GM20000 (cell line): ENCODE data around the gene RFT1.

Experiments used
- DNase-seq: peaks from one replicate; pipeline ENCODE4 v3.0.0; 2012; ENCODE audit warnings: low spot score
- TF ChIP-seq, protein P1 (sequence below): IDR thresholded peaks from 2 replicates; pipeline ENCODE4 v1.5.1; 2012; ENCODE audit warnings: mild to moderate bottlenecking, control low read depth; ENCODE audit errors: extremely low read depth, missing control alignments

RFT1 gene

DNA sequence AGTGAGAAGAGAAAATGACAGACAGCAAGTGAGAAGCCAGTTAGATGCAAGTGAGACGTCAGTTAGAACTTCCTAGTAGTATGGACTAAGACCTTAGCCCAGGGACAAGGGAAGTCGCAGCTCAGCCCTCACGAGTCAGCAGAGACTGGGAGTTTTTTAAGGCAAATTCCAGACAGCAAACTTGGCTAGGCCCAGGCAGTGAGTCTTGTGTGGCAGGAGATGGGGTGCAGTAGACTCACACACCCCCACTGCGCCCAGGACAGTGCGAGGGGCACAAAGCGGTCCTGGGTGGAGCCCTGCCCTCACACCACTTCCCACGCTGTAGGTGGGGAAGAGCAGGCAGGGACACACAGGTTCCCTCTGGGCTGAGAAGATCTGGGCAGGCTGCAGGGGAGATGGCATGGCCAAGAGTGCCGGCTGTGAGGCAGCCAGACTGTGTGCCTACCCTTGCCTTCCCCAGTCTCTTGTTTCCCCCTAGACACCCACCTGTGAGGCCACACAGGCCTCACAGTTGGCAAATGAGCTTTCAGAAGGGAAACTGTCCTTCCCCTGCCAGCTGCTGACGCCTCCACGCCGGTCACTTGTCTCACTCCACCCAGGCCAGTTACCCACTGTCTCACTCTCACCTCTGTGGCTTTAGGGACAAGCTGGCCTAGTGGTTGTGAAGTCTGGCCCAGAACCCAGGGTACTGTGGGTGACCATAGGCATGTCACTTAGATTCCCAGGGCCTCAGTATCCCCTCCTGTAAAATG is 17.1 kb upstream of the RFT1 start:
- DNase-seq, result no peak
- TF ChIP-seq, protein P1, sequence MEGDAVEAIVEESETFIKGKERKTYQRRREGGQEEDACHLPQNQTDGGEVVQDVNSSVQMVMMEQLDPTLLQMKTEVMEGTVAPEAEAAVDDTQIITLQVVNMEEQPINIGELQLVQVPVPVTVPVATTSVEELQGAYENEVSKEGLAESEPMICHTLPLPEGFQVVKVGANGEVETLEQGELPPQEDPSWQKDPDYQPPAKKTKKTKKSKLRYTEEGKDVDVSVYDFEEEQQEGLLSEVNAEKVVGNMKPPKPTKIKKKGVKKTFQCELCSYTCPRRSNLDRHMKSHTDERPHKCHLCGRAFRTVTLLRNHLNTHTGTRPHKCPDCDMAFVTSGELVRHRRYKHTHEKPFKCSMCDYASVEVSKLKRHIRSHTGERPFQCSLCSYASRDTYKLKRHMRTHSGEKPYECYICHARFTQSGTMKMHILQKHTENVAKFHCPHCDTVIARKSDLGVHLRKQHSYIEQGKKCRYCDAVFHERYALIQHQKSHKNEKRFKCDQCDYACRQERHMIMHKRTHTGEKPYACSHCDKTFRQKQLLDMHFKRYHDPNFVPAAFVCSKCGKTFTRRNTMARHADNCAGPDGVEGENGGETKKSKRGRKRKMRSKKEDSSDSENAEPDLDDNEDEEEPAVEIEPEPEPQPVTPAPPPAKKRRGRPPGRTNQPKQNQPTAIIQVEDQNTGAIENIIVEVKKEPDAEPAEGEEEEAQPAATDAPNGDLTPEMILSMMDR, result no peak

DNA sequence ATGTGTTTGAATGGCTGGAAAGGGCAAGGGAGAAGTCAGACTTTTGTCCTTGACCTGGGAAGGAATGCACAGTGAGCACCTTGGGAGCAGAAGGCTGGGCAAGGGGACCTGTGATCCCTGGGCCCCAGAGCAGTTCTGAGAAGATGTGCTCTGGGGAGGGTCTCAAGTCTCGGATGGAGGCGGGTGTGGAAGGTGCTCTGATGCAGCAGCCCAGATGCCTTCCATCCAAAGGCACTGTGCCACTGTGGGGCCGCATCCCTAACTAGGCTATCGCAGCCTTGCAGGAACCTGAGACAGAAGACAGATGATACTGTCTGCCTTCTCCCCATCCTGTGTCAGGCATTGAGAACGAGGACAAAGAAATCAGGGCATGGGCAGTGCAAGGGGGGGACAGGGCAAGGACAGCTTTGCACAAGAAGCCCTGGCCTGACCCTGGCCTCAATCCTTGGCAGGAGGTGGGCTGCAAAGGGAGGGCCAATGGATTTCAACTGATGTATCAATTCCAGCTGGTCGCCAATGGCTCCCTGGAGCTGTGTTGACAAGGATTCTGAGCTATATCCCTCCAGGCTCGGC is 16.2 kb upstream of the RFT1 start:
- TF ChIP-seq, protein P1, result no peak
- DNase-seq, result no peak

DNA sequence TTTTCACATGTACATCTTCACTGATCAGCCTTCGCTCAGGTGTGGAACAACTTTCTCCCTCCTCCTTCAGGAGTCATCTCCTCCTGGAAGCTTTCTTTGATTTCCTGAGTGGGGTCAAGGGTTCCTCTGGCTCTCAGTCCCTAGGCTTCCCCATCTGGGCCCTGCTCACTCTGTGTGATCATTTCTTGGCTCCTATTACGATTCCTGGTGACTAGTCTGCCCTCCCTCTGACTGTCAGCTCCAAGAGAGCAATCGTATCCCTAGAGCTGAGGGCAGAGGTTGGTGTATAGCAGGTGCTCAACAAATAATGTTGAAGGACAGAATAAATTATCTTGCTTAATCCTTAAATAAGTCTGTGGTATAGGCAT is 15.5 kb upstream of the RFT1 start:
- TF ChIP-seq, protein P1, result no peak
- no peak for DNase-seq

DNA sequence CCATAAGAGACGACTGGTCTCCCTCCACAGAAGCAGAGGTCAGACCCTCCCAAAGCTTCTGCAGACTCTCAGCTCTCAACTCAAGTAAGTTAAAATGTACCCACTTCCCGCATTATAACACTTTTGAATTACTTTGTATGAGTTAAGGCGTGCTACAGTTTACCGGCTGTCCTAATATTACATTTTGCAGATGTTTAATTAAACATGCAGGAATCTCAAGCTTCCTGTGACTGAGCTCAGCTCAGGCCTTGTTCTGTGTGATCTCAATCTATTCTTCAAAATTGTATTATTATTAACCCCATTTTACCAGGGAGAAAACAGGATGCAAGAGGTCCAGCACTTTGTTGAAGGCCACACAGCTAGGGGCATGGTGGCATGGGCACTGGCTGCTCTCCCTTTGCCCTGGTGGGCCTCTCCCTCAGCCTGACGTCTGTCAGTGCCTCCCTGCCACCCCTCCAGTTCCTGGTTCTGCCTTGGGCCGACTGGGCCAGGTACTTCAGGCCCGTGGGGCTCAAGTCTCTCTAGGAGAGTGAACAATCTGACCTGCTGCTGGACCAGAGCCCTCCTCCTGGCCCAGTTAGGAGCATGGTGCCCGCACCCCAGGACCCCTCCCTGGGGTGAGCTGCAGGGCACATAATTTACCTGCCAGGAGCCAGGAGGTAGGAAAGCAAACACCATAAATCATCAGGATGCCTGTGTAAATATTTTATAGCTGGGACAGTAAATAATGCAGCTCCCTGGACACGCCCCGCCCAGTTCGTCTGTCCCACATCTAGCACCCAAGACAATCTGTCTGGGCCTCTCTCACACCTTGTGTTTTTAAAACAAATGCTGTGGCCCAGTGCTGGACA is 14.9 kb upstream of the RFT1 start:
- DNase-seq, result no peak
- TF ChIP-seq, protein P1, result no peak

DNA sequence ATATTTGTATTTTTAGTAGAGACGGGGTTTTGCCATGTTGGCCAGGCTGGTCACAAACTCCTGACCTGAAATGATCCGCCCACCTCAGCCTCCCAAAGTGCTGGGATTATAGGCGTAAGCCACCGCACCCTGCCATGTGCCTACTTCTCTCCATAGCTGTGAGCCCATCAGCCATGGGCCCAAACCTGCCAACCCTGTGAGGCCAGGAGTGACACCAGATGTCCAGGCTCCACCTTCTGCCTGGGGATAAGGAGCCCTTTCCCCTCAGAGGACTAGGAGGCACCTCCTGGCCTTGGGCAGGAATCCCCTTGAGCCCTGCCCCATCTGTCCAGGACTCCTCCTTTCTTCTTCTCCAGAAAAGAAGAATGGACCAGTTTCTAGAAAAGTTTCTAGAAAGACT is 14.2 kb upstream of the RFT1 start:
- TF ChIP-seq, protein P1, result no peak
- DNase-seq, result no peak

DNA sequence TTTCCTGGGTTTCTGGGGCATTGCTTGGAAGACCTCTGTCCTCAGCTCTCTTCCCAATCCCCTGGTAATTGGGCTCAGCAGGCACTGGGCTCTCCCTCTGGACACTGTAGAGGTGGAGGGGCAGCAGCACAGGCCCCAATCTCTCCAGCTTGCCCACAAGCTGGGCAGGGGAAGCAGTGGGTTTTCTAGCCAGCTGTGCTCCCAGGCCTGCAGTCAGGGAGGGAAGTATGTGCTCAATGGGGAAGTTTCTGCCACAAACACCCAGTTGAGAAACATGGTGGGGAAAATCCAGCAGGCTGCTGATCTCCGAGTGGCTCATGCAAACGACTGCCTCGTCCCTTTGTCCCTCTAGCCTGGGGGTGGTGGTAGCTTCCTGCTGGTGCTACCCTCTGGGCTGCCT is 12.8 kb upstream of the RFT1 start:
- DNase-seq, result no peak
- TF ChIP-seq, protein P1, result no peak
